ENCODE measurements around the gene CIROP. TPM values are rescaled to one million over a fixed set of nuclear protein-coding genes. Genes with fewer than 3 reads are reported as not detected.

Gene CIROP
- total and polyA plus RNA-seq, 9 of the 15 experiments (the other 6 are each of a cell fraction or from before 2014, with no cell fraction given), result not detected

- TF ChIP-seq MNT (conservative IDR thresholded peaks at IDR 0.05), result peak in 1 of 2 experiments; percentile 72; a peak in 2 of 4 replicates
- no peak for TF ChIP-seq U2AF1 (optimal IDR thresholded peaks at IDR 0.05; ENCODE audit: low read depth, low read length)
- TF ChIP-seq SMARCA5 (IDR thresholded peaks at IDR 0.05), result peak; percentile 83; the same call in 1 of the 2 replicates
- 0 out of 2 replicates have a peak, but pooled peaks have one; percentile 33 for TF ChIP-seq LEF1 (IDR thresholded peaks at IDR 0.05)
- TF ChIP-seq RAD51 (IDR thresholded peaks at IDR 0.05; ENCODE audit: borderline replicate concordance, low read depth), result peak; percentile 18; the same call in 1 of the 2 replicates
- TF ChIP-seq FOXO4 (CRISPR knock-in tag; IDR thresholded peaks at IDR 0.05), result no peak
- 0 out of 4 replicates have a peak, but pooled peaks of 1 of the 2 experiments have one; percentile 44 for TF ChIP-seq CSDE1 (IDR thresholded peaks at IDR 0.05)
- TF ChIP-seq MEIS2 (IDR thresholded peaks at IDR 0.05; ENCODE audit: partially characterized antibody), result no peak
- TF ChIP-seq HES1 (IDR thresholded peaks at IDR 0.05; ENCODE audit: low read depth), result no peak
- no peak for TF ChIP-seq KLF16 (IDR thresholded peaks at IDR 0.05)
- 0 out of 2 replicates have a peak, but pooled peaks have one; percentile 9 for TF ChIP-seq EP300 (IDR thresholded peaks at IDR 0.05; ENCODE audit: low read length)
- no peak for TF ChIP-seq MTA2 (IDR thresholded peaks at IDR 0.05; ENCODE audit: low read depth)
- 0 out of 2 replicates have a peak, but pooled peaks have one; percentile 73 for TF ChIP-seq HMGXB4 (CRISPR knock-in tag; IDR thresholded peaks at IDR 0.05)
- TF ChIP-seq CTCF (IDR thresholded peaks at IDR 0.05 in 2 of 3, conservative IDR thresholded peaks at IDR 0.05 in 1 of 3; ENCODE audit: insufficient read depth in 2 of 3, low read depth in 1 of 3, low read length in 3 of 3), result peak; percentile 45 to 46 (median 46); a peak in 4 of 6 replicates
- peak; percentile 55 for TF ChIP-seq ZNF280A (IDR thresholded peaks at IDR 0.05; ENCODE audit: low read depth, partially characterized antibody)
- TF ChIP-seq EHMT2 (IDR thresholded peaks at IDR 0.05), result peak; percentile 57; the same call in 1 of the 2 replicates
- TF ChIP-seq ZNF280B (CRISPR knock-in tag; IDR thresholded peaks at IDR 0.05), result no peak
Observed at GRCh38 chr14:23093991-23094665, 10.7 kb downstream of the CIROP start (continued).

Data from K562 (cell line).